ENCODE results near the gene BRME1. TPM values are rescaled to one million over a fixed set of nuclear protein-coding genes. Genes with fewer than 3 reads are reported as not detected.
A peak's percentile ranks its signal among the peaks of the same experiment; 100 is the strongest.

Gene BRME1
- total and polyA plus RNA-seq, 2 of the 13 experiments (the other 11 are each of a cell fraction or from before 2014, with no cell fraction given), result 0.74 to 1.5 TPM

DNA sequence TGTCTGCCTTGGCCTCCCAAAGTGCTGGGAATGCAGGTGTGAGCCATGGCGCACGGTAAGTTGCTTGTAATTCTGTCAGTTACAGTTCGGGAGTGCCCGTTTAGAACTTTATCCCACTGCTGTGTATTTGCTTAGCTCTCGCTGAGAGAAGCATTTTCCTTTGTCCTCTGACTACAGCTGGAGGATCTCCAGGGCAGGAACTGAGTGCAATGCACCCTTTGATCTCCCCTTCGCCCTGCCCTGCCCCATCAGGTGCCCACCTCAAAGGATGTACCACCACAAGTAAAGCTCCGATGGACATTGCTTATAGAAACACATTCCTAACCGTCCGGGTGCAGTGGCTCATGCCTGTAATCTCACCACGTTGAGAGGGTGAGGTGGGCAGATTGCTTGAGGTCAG, 6.5 kb downstream of the BRME1 start:
- WGBS (ENCODE audit: low lambda C conversion rate), result 9% methylated on average over 10 of the region's 10 CpGs
- peak overlapping the region; percentile 62 for H3K27ac ChIP-seq (ENCODE audit: extremely low read length, insufficient read depth, low read length)
- FAIRE-seq (peak; percentile 80), ATAC-seq (peak; percentile 85), DNase-seq (ENCODE audit: low spot score) (peak; percentile 75)
- no TSS peak for BruUV-seq (replicated peaks)
- peaks cover 36% of the 10 kb centered on the region for H3K4me1 ChIP-seq (ENCODE audit: insufficient read depth, low read length)
- in situ Hi-C loops (cut with HindIII; ENCODE audit: extremely low pct_ligation_motif_present, low pct_unique_long_range_greater_than_20kb) (loop anchor here (25.0 kb wide), 1 partner anchor 513 kb away; the partner anchor contains the start of gene DDX39A), intact Hi-C loops (cut with micrococcal nuclease; ENCODE audit: unreplicated experiment) (no loop called here)
- ChIA-PET POLR2A (interaction anchor here (1.0 to 1.4 kb wide), 2 partner anchors 52 to 53 kb away, joined by 3 read pairs; partner anchors contain the start of gene DCAF15), CTCF (ENCODE audit: low intra/inter-chr PET ratio, low total read pairs) (no interaction called here)
- H2AFZ ChIP-seq (ENCODE audit: low read length), result no peak overlapping the region
- H3K9me3 ChIP-seq (ENCODE audit: low read length), result no peaks in the 10 kb centered on the region
- H3K4me3 ChIP-seq (replicated peaks in 1 of 3; ENCODE audit: insufficient read depth in 1 of 3, low read depth in 2 of 3, low read length in 3 of 3), result peak overlapping the region in 1 of 3 experiments; percentile 40; a peak in 2 of 6 replicates
- H3K36me3 ChIP-seq (replicated peaks in 1 of 2; ENCODE audit: control insufficient read depth in 1 of 2, insufficient read depth in 2 of 2, low read length in 2 of 2), result no peaks in the 10 kb centered on the region
- H3K79me2 ChIP-seq (ENCODE audit: insufficient read depth, low read length), result no peaks in the 10 kb centered on the region
- no peak overlapping the region for H3K9ac ChIP-seq (ENCODE audit: insufficient read depth, low read depth, low read length)
- H4K20me1 ChIP-seq (ENCODE audit: insufficient read depth, low read length), result no peaks in the 10 kb centered on the region
- H3K27me3 ChIP-seq (ENCODE audit: control insufficient read depth in 1 of 2, insufficient read depth in 2 of 2, low read length in 2 of 2), result no peaks in the 10 kb centered on the region
- peak overlapping the region; percentile 60 for H3K4me2 ChIP-seq (ENCODE audit: low read depth, low read length)
- TF ChIP-seq, protein P1, sequence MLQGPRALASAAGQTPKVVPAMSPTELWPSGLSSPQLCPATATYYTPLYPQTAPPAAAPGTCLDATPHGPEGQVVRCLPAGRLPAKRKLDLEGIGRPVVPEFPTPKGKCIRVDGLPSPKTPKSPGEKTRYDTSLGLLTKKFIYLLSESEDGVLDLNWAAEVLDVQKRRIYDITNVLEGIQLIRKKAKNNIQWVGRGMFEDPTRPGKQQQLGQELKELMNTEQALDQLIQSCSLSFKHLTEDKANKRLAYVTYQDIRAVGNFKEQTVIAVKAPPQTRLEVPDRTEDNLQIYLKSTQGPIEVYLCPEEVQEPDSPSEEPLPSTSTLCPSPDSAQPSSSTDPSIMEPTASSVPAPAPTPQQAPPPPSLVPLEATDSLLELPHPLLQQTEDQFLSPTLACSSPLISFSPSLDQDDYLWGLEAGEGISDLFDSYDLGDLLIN (CRISPR knock-in tag; IDR thresholded peaks at IDR 0.05; ENCODE audit: borderline replicate concordance), result no peak
- TF ChIP-seq CBX2 (IDR thresholded peaks at IDR 0.05; ENCODE audit: low read depth, low read length), result no peak
- TF ChIP-seq CBX2 (CRISPR knock-in tag; IDR thresholded peaks at IDR 0.05; ENCODE audit: low read depth), result no peak
- TF ChIP-seq, protein P2, sequence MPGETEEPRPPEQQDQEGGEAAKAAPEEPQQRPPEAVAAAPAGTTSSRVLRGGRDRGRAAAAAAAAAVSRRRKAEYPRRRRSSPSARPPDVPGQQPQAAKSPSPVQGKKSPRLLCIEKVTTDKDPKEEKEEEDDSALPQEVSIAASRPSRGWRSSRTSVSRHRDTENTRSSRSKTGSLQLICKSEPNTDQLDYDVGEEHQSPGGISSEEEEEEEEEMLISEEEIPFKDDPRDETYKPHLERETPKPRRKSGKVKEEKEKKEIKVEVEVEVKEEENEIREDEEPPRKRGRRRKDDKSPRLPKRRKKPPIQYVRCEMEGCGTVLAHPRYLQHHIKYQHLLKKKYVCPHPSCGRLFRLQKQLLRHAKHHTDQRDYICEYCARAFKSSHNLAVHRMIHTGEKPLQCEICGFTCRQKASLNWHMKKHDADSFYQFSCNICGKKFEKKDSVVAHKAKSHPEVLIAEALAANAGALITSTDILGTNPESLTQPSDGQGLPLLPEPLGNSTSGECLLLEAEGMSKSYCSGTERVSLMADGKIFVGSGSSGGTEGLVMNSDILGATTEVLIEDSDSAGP (CRISPR knock-in tag; IDR thresholded peaks at IDR 0.05; ENCODE audit: borderline replicate concordance), result no peak
- TF ChIP-seq, protein P3, sequence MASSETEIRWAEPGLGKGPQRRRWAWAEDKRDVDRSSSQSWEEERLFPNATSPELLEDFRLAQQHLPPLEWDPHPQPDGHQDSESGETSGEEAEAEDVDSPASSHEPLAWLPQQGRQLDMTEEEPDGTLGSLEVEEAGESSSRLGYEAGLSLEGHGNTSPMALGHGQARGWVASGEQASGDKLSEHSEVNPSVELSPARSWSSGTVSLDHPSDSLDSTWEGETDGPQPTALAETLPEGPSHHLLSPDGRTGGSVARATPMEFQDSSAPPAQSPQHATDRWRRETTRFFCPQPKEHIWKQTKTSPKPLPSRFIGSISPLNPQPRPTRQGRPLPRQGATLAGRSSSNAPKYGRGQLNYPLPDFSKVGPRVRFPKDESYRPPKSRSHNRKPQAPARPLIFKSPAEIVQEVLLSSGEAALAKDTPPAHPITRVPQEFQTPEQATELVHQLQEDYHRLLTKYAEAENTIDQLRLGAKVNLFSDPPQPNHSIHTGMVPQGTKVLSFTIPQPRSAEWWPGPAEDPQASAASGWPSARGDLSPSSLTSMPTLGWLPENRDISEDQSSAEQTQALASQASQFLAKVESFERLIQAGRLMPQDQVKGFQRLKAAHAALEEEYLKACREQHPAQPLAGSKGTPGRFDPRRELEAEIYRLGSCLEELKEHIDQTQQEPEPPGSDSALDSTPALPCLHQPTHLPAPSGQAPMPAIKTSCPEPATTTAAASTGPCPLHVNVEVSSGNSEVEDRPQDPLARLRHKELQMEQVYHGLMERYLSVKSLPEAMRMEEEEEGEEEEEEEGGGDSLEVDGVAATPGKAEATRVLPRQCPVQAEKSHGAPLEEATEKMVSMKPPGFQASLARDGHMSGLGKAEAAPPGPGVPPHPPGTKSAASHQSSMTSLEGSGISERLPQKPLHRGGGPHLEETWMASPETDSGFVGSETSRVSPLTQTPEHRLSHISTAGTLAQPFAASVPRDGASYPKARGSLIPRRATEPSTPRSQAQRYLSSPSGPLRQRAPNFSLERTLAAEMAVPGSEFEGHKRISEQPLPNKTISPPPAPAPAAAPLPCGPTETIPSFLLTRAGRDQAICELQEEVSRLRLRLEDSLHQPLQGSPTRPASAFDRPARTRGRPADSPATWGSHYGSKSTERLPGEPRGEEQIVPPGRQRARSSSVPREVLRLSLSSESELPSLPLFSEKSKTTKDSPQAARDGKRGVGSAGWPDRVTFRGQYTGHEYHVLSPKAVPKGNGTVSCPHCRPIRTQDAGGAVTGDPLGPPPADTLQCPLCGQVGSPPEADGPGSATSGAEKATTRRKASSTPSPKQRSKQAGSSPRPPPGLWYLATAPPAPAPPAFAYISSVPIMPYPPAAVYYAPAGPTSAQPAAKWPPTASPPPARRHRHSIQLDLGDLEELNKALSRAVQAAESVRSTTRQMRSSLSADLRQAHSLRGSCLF (CRISPR knock-in tag; IDR thresholded peaks at IDR 0.05; ENCODE audit: borderline replicate concordance), result no peak
- TF ChIP-seq, protein P4, sequence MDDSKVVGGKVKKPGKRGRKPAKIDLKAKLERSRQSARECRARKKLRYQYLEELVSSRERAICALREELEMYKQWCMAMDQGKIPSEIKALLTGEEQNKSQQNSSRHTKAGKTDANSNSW (CRISPR knock-in tag; IDR thresholded peaks at IDR 0.05; ENCODE audit: borderline replicate concordance), result no peak
- TF ChIP-seq, protein P5, sequence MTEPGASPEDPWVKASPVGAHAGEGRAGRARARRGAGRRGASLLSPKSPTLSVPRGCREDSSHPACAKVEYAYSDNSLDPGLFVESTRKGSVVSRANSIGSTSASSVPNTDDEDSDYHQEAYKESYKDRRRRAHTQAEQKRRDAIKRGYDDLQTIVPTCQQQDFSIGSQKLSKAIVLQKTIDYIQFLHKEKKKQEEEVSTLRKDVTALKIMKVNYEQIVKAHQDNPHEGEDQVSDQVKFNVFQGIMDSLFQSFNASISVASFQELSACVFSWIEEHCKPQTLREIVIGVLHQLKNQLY (CRISPR knock-in tag; IDR thresholded peaks at IDR 0.05), result no peak
- TF ChIP-seq SP4 (CRISPR knock-in tag; IDR thresholded peaks at IDR 0.05), result 0 out of 2 replicates have a peak, but pooled peaks have one; percentile 24
- TF ChIP-seq, protein P6, sequence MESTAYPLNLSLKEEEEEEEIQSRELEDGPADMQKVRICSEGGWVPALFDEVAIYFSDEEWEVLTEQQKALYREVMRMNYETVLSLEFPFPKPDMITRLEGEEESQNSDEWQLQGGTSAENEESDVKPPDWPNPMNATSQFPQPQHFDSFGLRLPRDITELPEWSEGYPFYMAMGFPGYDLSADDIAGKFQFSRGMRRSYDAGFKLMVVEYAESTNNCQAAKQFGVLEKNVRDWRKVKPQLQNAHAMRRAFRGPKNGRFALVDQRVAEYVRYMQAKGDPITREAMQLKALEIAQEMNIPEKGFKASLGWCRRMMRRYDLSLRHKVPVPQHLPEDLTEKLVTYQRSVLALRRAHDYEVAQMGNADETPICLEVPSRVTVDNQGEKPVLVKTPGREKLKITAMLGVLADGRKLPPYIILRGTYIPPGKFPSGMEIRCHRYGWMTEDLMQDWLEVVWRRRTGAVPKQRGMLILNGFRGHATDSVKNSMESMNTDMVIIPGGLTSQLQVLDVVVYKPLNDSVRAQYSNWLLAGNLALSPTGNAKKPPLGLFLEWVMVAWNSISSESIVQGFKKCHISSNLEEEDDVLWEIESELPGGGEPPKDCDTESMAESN (CRISPR knock-in tag; conservative IDR thresholded peaks at IDR 0.05), result no peak
- TF ChIP-seq ELF4 (CRISPR knock-in tag; IDR thresholded peaks at IDR 0.05; ENCODE audit: borderline replicate concordance), result no peak
- no peak for TF ChIP-seq ZNF430 (CRISPR knock-in tag; IDR thresholded peaks at IDR 0.05)
